Neural progenitor cell (in vitro differentiated cells): ENCODE results near the gene DSTN. TPM values are rescaled to one million over a fixed set of nuclear protein-coding genes. Genes with fewer than 3 reads are reported as not detected.

Source experiments
- DNase-seq: peaks from one replicate; pipeline ENCODE4 v3.0.0-alpha.2; 2016; ENCODE audit warnings: low spot score
- H2AFZ ChIP-seq: fragments of 200-600 bp; sonication (generic); replicated peaks from 2 replicates; pipeline ENCODE4 v1.6.1; 2016; ENCODE audit warnings: antibody characterized with exemption
- H3F3A ChIP-seq: fragments of 200-600 bp; sonication (generic); 2 replicates; pipeline ENCODE4 v1.6.1; 2016; ENCODE audit warnings: antibody characterized with exemption, low read depth
- H3K27ac ChIP-seq: fragments of 200-600 bp; sonication (generic); 2 replicates; pipeline ENCODE4 v1.5.1; 2016; ENCODE audit warnings: mild to moderate bottlenecking
- H3K27me3 ChIP-seq: fragments of 200-600 bp; sonication (generic); 2 replicates; pipeline ENCODE4 v1.6.1; 2016; ENCODE audit warnings: mild to moderate bottlenecking, moderate library complexity
- H3K36me3 ChIP-seq: fragments of 200-600 bp; sonication (generic); 2 replicates; pipeline ENCODE4 v1.5.1; 2016
- H3K4me1 ChIP-seq: fragments of 200-600 bp; sonication (generic); 2 replicates; pipeline ENCODE4 v1.6.1; 2016; ENCODE audit warnings: mixed run types
- H3K4me2 ChIP-seq: fragments of 200-600 bp; sonication (generic); 2 replicates; pipeline ENCODE4 v1.6.1; 2016
- H3K4me3 ChIP-seq: fragments of 200-600 bp; sonication (generic); 2 replicates; pipeline ENCODE4 v1.5.1; 2016
- H3K79me2 ChIP-seq: fragments of 200-600 bp; sonication (generic); 2 replicates; pipeline ENCODE4 v1.6.1; 2016; ENCODE audit warnings: low read depth
- H3K9ac ChIP-seq: fragments of 200-600 bp; sonication (generic); 2 replicates; pipeline ENCODE4 v1.6.1; 2016
- H3K9me3 ChIP-seq: fragments of 200-600 bp; sonication (generic); 2 replicates; pipeline ENCODE4 v1.5.1; 2016; ENCODE audit warnings: low read depth
- H4K20me1 ChIP-seq: fragments of 200-600 bp; sonication (generic); 2 replicates; pipeline ENCODE4 v1.6.1; 2016; ENCODE audit warnings: low read depth
- H3K27ac Mint-ChIP-seq: 3 replicates; pipeline ENCODE4 v1.8.0; 2021; ENCODE audit warnings: mixed read lengths
- H3K27me3 Mint-ChIP-seq: 2 replicates; pipeline ENCODE4 v1.8.0; 2022; ENCODE audit warnings: low read depth, mild to moderate bottlenecking, inconsistent platforms, moderate library complexity, mixed read lengths; ENCODE audit not compliant: insufficient read depth
- H3K36me3 Mint-ChIP-seq: 3 replicates; pipeline ENCODE4 v1.8.0; 2021; ENCODE audit warnings: mixed read lengths
- H3K4me1 Mint-ChIP-seq: 3 replicates; pipeline ENCODE4 v1.8.0; 2021; ENCODE audit warnings: mixed read lengths
- H3K4me3 Mint-ChIP-seq: 3 replicates; pipeline ENCODE4 v1.8.0; 2021; ENCODE audit warnings: mild to moderate bottlenecking, moderate library complexity, mixed read lengths
- H3K9me3 Mint-ChIP-seq: 3 replicates; pipeline ENCODE4 v1.8.0; 2020; ENCODE audit warnings: mixed read lengths
- CTCF ChIP-seq: fragments of 200-600 bp; sonication (generic); IDR thresholded peaks from 2 replicates; pipeline ENCODE4 v1.5.1; 2017; ENCODE audit warnings: antibody characterized with exemption, mild to moderate bottlenecking
- EZH2 ChIP-seq: fragments of 200-600 bp; sonication (generic); IDR thresholded peaks from 2 replicates; pipeline ENCODE4 v1.6.1; 2017; ENCODE audit warnings: antibody characterized with exemption, mild to moderate bottlenecking, moderate library complexity
- EZH2phosphoT487 ChIP-seq: fragments of 200-600 bp; sonication (generic); IDR thresholded peaks from 2 replicates; pipeline ENCODE4 v1.6.1; 2017; ENCODE audit warnings: antibody characterized with exemption
- total RNA-seq: library from RNA; depleted of rRNA; stranded (reverse); fragments of >200 nt; gene quantifications from 2 replicates; pipeline ENCODE4 v1.2.3, GENCODE V29; 2015; ENCODE audit warnings: low replicate concordance

Gene DSTN
- total RNA-seq, 1 donor from 2014 or later = 158 TPM

- H3K27me3 ChIP-seq = no peaks in the 10 kb centered on the region
- Mint-ChIP-seq H3K36me3 (peaks cover 8% of the 10 kb centered on the region), H3K9me3 (no peaks in the 10 kb centered on the region), H3K4me3 (no peak overlapping the region), H3K4me1 (no peaks in the 10 kb centered on the region), H3K27me3 (peaks cover 3% of the 10 kb centered on the region), H3K27ac (no peak overlapping the region)
- no peaks in the 10 kb centered on the region for H3K36me3 ChIP-seq
- H3K9ac ChIP-seq = no peak overlapping the region
- H3K4me3 ChIP-seq = no peak overlapping the region
- TF ChIP-seq EZH2 (no peak), CTCF (no peak), EZH2phosphoT487 (no peak)
- H3K9me3 ChIP-seq = no peaks in the 10 kb centered on the region
- H2AFZ ChIP-seq = no peak overlapping the region
- H3K79me2 ChIP-seq = no peaks in the 10 kb centered on the region
- no peak overlapping the region for H3K4me2 ChIP-seq
- no peak overlapping the region for H3K27ac ChIP-seq
- H3F3A ChIP-seq = no peaks in the 10 kb centered on the region
- no peaks in the 10 kb centered on the region for H3K4me1 ChIP-seq
- DNase-seq = no peak
- peaks cover 7% of the 10 kb centered on the region for H4K20me1 ChIP-seq
Observed at GRCh38 chr20:17622851-17623508, 53.1 kb downstream of the DSTN start.

- Mint-ChIP-seq H3K9me3 (no peaks in the 10 kb centered on the region), H3K27me3 (peaks cover 3% of the 10 kb centered on the region), H3K4me3 (no peak overlapping the region), H3K27ac (peak overlapping the region; percentile 37), H3K4me1 (peaks cover 5% of the 10 kb centered on the region), H3K36me3 (peaks cover 11% of the 10 kb centered on the region)
- Histone ChIP-seq H4K20me1 (peaks cover 5% of the 10 kb centered on the region), H3K9ac (no peak overlapping the region), H3K27me3 (no peaks in the 10 kb centered on the region), H2AFZ (no peak overlapping the region), H3K9me3 (no peaks in the 10 kb centered on the region), H3F3A (no peaks in the 10 kb centered on the region), H3K27ac (no peak overlapping the region), H3K79me2 (no peaks in the 10 kb centered on the region), H3K4me1 (no peaks in the 10 kb centered on the region), H3K36me3 (no peaks in the 10 kb centered on the region), H3K4me3 (no peak overlapping the region), H3K4me2 (no peak overlapping the region)
- DNase-seq = no peak
- TF ChIP-seq EZH2phosphoT487 (no peak), EZH2 (no peak), CTCF (no peak)
Observed at GRCh38 chr20:17624070-17624469, 54.2 kb downstream of the DSTN start.

- no peaks in the 10 kb centered on the region for H3K79me2 ChIP-seq
- TF ChIP-seq EZH2 (no peak), CTCF (no peak), EZH2phosphoT487 (no peak)
- no peak overlapping the region for H3K27ac ChIP-seq
- H4K20me1 ChIP-seq = peaks cover 5% of the 10 kb centered on the region
- H3K27me3 ChIP-seq = no peaks in the 10 kb centered on the region
- no peaks in the 10 kb centered on the region for H3K4me1 ChIP-seq
- no peak overlapping the region for H3K4me3 ChIP-seq
- H3K9me3 ChIP-seq = no peaks in the 10 kb centered on the region
- Mint-ChIP-seq H3K27ac (peak overlapping the region; percentile 37), H3K9me3 (no peaks in the 10 kb centered on the region), H3K4me3 (no peak overlapping the region), H3K27me3 (peaks cover 5% of the 10 kb centered on the region), H3K4me1 (peaks cover 5% of the 10 kb centered on the region), H3K36me3 (peaks cover 11% of the 10 kb centered on the region)
- no peak overlapping the region for H3K4me2 ChIP-seq
- H3K9ac ChIP-seq = no peak overlapping the region
- no peaks in the 10 kb centered on the region for H3K36me3 ChIP-seq
- H2AFZ ChIP-seq = no peak overlapping the region
- no peak for DNase-seq
- no peaks in the 10 kb centered on the region for H3F3A ChIP-seq
Observed at GRCh38 chr20:17624551-17625245, 54.8 kb downstream of the DSTN start.
